VCaP (cell line): Measurements from ENCODE around the gene ROR2.

ENCODE experiments used
- H3K27ac ChIP-seq: fragments of 450-650 bp; 2 replicates; pipeline ENCODE4 v1.5.1; 2017
- CTCF ChIP-seq: fragments of 450-650 bp; conservative IDR thresholded peaks from 2 replicates; pipeline ENCODE4 v1.5.1; 2017; ENCODE audit warnings: mild to moderate bottlenecking, moderate library complexity

The ROR2 gene

GRCh38 chr9:91898451-91899218 lies 51.4 kb downstream of the ROR2 start:
- peak overlapping the region; percentile 36 for H3K27ac ChIP-seq
- TF ChIP-seq CTCF, result no peak

GRCh38 chr9:91897201-91897600 lies 52.8 kb downstream of the ROR2 start:
- no peak overlapping the region for H3K27ac ChIP-seq
- no peak for TF ChIP-seq CTCF

- 0 out of 2 replicates have a peak overlapping the region, but pooled peaks have one; percentile 9 for H3K27ac ChIP-seq
These were observed 53.4 kb downstream of the ROR2 start for GRCh38 chr9:91896513-91897121.

GRCh38 chr9:91896097-91896496 lies 53.9 kb downstream of the ROR2 start:
- no peak overlapping the region for H3K27ac ChIP-seq
- no peak for TF ChIP-seq CTCF

More at GRCh38 chr9:91896513-91897121, 53.4 kb downstream of the ROR2 start:
- no peak for TF ChIP-seq CTCF

GRCh38 chr9:91894536-91894935 lies 55.5 kb downstream of the ROR2 start:
- H3K27ac ChIP-seq, result no peak overlapping the region
- TF ChIP-seq CTCF, result no peak

GRCh38 chr9:91894023-91894422 lies 56.0 kb downstream of the ROR2 start:
- H3K27ac ChIP-seq, result no peak overlapping the region
- no peak for TF ChIP-seq CTCF

- TF ChIP-seq CTCF, result no peak
- H3K27ac ChIP-seq, result no peak overlapping the region
These were observed 58.1 kb downstream of the ROR2 start for GRCh38 chr9:91891915-91892314.
